SH-SY5Y (cell line): ENCODE results near the gene PAPPA.

Experiments
- GATA2 ChIP-seq: IDR thresholded peaks from 2 replicates; pipeline ENCODE4 v1.6.1; 2011; ENCODE audit warnings: mild to moderate bottlenecking, low read depth, low read length
- GATA3 ChIP-seq: IDR thresholded peaks from 2 replicates; pipeline ENCODE4 v1.6.1; 2011; ENCODE audit warnings: low read depth, mild to moderate bottlenecking, low read length, moderate library complexity

GRCh38 chr9:116303886-116304538 is 150.4 kb downstream of the PAPPA start:
- TF ChIP-seq GATA2 (no peak), GATA3 (no peak)
